Lower lobe of right lung (tissue), 2 donors: ENCODE data around the gene DNAH11. TPM values are rescaled to one million over a fixed set of nuclear protein-coding genes. Genes with fewer than 3 reads are reported as not detected.

ENCODE experiments used
- ATAC-seq, 2 donors: fragments of 200-7000 bp; cut with Tn5 transposase; one replicate each; pipeline ENCODE4 v1.9.1; 2020 to 2022; ENCODE audit warnings: mild to moderate bottlenecking in 2 of 2, moderate library complexity in 2 of 2
- DNase-seq: peaks from one replicate; pipeline ENCODE4 v3.0.0-alpha.2; 2020
- H3K27ac ChIP-seq: fragments of 200-600 bp; one replicate; pipeline ENCODE4 v1.8.0; 2022
- H3K27me3 ChIP-seq: fragments of 200-600 bp; one replicate; pipeline ENCODE4 v1.8.0; 2022; ENCODE audit warnings: low read depth
- H3K36me3 ChIP-seq: fragments of 200-600 bp; one replicate; pipeline ENCODE4 v1.8.0; 2022; ENCODE audit warnings: mild to moderate bottlenecking
- H3K4me1 ChIP-seq: fragments of 200-600 bp; one replicate; pipeline ENCODE4 v1.8.0; 2022
- H3K4me3 ChIP-seq: fragments of 200-600 bp; one replicate; pipeline ENCODE4 v1.8.0; 2022; ENCODE audit warnings: mild to moderate bottlenecking
- H3K9me3 ChIP-seq: fragments of 200-600 bp; one replicate; pipeline ENCODE4 v1.8.0; 2022
- intact Hi-C: fragments of 100-400 bp; cut with DNase I; formaldehyde crosslinking; loops from one replicate; pipeline ENCODE4 v1.11.0; 2022
- total RNA-seq: library from RNA; stranded (reverse); fragmentation: NEBNext Ultra II Directional; extraction: Animal tissue kit (Norgen Biotek cat#: 25700); gene quantifications from one replicate; pipeline ENCODE4 v1.2.1, GENCODE V29; 2021
- TF ChIP-seq, protein P1 (sequence below): fragments of 200-600 bp; IDR thresholded peaks from one replicate; pipeline ENCODE4 v1.8.0; 2022; ENCODE audit warnings: antibody characterized with exemption, mild to moderate bottlenecking
- donor health status: DM: no; HTN: yes; CAD: no; lungs with severe emphysema.

The DNAH11 gene
- total RNA-seq, 1 donor from 2014 or later: 8.9 TPM

DNA sequence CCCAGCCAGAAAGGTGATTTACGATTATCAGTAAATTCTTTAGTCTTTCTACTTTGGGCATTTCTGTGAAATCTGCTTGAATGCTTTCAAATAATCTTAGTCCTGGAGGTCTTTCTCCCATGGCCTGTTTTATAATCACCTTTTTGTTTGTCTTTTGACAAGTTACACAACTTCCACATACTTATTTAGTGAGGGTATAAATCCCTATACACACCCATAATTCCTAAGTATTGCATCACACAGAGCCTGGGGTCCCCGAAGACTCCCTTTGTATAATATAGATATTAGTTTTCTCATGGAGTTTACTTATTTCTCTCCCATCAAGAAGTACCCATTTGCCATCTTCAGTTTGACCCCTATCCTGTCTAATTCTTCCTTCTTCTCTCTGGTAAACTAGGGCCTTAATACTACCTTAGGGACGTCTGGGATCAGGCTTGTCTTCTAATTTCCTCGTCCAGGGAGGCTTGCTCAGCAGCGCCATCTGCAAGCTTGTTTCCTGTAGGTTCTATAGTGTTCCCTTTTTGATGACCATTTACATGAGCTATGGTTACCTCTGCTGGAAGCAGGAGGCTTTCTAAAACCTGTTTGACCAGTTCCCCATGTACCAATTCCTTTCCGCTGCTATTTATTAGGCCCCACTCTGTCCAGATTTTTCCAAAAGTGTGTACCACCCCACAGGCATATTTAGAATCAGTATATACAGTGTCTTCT is 8.1 kb downstream of the DNAH11 start:
- DNase-seq: no peak
- ATAC-seq: peak; percentile 60 to 64

GRCh38 chr7:21562385-21562784 is 19.5 kb downstream of the DNAH11 start:
- intact Hi-C loops: no loop called here
- H3K4me3 ChIP-seq: no peak overlapping the region
- ATAC-seq: peak; percentile 38 to 74

More for the DNA sequence above, 8.1 kb downstream of the DNAH11 start:
- no peaks in the 10 kb centered on the region for H3K36me3 ChIP-seq
- H3K9me3 ChIP-seq: no peaks in the 10 kb centered on the region
- H3K27me3 ChIP-seq: no peaks in the 10 kb centered on the region
- H3K4me3 ChIP-seq: no peak overlapping the region
- intact Hi-C loops: no loop called here
- TF ChIP-seq, protein P1, sequence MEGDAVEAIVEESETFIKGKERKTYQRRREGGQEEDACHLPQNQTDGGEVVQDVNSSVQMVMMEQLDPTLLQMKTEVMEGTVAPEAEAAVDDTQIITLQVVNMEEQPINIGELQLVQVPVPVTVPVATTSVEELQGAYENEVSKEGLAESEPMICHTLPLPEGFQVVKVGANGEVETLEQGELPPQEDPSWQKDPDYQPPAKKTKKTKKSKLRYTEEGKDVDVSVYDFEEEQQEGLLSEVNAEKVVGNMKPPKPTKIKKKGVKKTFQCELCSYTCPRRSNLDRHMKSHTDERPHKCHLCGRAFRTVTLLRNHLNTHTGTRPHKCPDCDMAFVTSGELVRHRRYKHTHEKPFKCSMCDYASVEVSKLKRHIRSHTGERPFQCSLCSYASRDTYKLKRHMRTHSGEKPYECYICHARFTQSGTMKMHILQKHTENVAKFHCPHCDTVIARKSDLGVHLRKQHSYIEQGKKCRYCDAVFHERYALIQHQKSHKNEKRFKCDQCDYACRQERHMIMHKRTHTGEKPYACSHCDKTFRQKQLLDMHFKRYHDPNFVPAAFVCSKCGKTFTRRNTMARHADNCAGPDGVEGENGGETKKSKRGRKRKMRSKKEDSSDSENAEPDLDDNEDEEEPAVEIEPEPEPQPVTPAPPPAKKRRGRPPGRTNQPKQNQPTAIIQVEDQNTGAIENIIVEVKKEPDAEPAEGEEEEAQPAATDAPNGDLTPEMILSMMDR: no peak
- no peaks in the 10 kb centered on the region for H3K4me1 ChIP-seq
- no peak overlapping the region for H3K27ac ChIP-seq

GRCh38 chr7:21565614-21566013 is 22.8 kb downstream of the DNAH11 start:
- TF ChIP-seq, protein P1: no peak
- H3K27me3 ChIP-seq: no peaks in the 10 kb centered on the region
- ATAC-seq: no peak

More at GRCh38 chr7:21562385-21562784, 19.5 kb downstream of the DNAH11 start:
- no peaks in the 10 kb centered on the region for H3K27me3 ChIP-seq
- TF ChIP-seq, protein P1: no peak
- no peaks in the 10 kb centered on the region for H3K9me3 ChIP-seq
- DNase-seq: no peak
- no peaks in the 10 kb centered on the region for H3K4me1 ChIP-seq
- no peaks in the 10 kb centered on the region for H3K36me3 ChIP-seq
- no peak overlapping the region for H3K27ac ChIP-seq

DNA sequence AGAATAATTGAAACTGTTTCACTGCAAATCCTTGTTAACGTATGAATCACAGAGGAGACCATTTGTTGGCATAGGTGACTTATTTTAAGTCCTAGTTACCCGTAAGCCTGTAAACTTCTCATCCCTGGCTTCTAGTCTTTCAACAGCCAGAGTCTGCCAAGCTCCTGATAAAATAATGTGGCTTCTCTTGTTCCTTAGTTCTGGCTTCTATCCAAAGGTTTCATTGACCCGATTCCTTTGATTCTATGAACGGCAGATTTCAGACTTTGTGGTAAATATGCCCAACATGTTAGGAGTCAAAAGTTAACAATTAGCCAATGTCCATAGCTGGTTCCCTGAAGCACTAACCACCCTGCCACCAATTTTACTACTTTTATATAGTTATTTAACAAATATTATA is 23.3 kb downstream of the DNAH11 start:
- ATAC-seq (no peak), DNase-seq (no peak)
- TF ChIP-seq, protein P1: no peak
- Histone ChIP-seq H3K4me1 (no peaks in the 10 kb centered on the region), H3K27me3 (peaks cover 3% of the 10 kb centered on the region), H3K27ac (no peak overlapping the region), H3K4me3 (no peak overlapping the region), H3K36me3 (no peaks in the 10 kb centered on the region), H3K9me3 (no peaks in the 10 kb centered on the region)
- intact Hi-C loops: no loop called here

More at GRCh38 chr7:21565614-21566013, 22.8 kb downstream of the DNAH11 start:
- Histone ChIP-seq H3K36me3 (no peaks in the 10 kb centered on the region), H3K4me3 (no peak overlapping the region), H3K27ac (no peak overlapping the region), H3K9me3 (no peaks in the 10 kb centered on the region), H3K4me1 (no peaks in the 10 kb centered on the region)
- no peak for DNase-seq
- intact Hi-C loops: no loop called here

DNA sequence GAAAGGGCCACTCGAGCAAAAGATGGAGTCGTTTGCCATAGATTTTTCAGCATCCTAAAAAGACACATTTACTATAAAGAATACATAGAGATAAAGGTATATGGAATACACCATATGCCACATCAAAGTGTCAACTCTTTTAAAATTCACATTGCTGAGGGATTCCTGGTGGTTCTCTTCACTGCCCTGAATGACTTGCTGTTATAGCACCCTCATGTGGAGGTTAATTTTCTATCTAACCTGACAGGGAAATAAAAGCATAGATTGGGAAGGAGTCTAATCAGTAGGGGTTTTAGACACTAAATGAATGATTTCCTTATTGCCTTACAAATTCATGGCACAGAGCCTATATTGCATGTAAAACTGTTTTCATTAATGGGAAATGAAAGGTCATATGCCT is 25.9 kb downstream of the DNAH11 start:
- H3K27me3 ChIP-seq: peaks cover 3% of the 10 kb centered on the region
- H3K36me3 ChIP-seq: no peaks in the 10 kb centered on the region
- H3K27ac ChIP-seq: no peak overlapping the region
- no peak overlapping the region for H3K4me3 ChIP-seq
- no peaks in the 10 kb centered on the region for H3K4me1 ChIP-seq
- ATAC-seq: peak in 1 of 2 donors; percentile 62
- TF ChIP-seq, protein P1: peak; percentile 15
- no peaks in the 10 kb centered on the region for H3K9me3 ChIP-seq
- DNase-seq: no peak
- intact Hi-C loops: no loop called here
